ENCODE data around the gene NUDT22. TPM values are rescaled to one million over a fixed set of nuclear protein-coding genes. Genes with fewer than 3 reads are reported as not detected.

Gene NUDT22
- total RNA-seq, 2 donors from 2014 or later = 77.4 to 98.4 TPM

DNA sequence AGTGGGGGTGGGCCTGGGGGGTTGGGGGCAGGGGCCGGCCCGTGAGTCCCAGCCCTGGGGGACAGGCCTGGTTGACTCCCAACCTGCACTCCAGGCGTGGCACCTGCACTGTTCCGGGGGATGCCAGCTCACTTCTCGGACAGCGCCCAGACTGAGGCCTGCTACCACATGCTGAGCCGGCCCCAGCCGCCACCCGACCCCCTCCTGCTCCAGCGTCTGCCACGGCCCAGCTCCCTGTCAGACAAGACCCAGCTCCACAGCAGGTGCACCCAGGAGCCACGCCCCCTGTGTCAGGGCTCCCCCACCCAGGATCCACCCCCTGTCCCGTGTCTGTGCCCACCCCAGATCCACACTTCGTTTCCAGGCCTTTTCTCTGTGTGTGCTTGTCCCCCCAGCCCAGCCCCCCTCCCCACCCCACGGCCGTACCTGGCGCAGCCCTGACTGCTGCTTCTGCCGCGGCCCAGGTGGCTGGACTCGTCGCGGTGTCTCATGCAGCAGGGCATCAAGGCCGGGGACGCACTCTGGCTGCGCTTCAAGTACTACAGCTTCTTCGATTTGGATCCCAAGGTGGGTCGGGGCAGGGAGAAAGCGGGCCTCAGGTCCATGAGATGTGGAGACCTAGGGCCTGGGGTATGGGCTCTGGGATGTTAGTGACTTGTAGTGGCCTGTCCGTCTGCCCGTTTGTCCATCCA lies 14.7 kb upstream of the NUDT22 start:
- no peak overlapping the region for H3K4me3 Mint-ChIP-seq

DNA sequence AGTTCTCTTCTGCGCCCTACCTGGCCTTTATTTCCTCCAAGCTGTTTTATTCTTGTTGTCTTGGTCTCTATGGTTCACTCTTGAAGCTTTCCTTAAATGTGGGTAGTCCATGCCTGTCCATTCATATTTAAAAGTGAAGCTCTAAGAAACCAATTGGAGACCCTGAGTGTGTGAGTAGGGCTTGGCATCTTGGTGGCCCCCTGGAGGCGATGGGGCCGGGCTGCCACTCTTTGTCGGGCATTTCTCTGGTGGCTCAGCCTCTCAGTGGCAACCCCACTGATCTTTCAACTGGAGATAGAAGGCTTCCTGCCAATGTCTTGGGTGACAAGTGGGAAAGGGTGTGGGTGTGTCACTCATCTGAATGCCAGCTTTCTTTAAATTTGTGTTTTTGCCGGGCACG lies 9.2 kb upstream of the NUDT22 start:
- Mint-ChIP-seq H3K4me3 (no peak overlapping the region), H3K4me1 (peaks cover 20% of the 10 kb centered on the region), H3K9me3 (no peaks in the 10 kb centered on the region), H3K27me3 (no peaks in the 10 kb centered on the region), H3K36me3 (ENCODE audit: low read depth) (peaks cover 99% of the 10 kb centered on the region), H3K27ac (no peak overlapping the region)
- ATAC-seq (replicated peaks) = no peak

More for the DNA sequence above, 14.7 kb upstream of the NUDT22 start:
- Mint-ChIP-seq H3K36me3 (ENCODE audit: low read depth) (peaks cover 100% of the 10 kb centered on the region), H3K4me1 (peaks cover 24% of the 10 kb centered on the region), H3K9me3 (no peaks in the 10 kb centered on the region), H3K27ac (peak overlapping the region; percentile 59), H3K27me3 (no peaks in the 10 kb centered on the region)
- ATAC-seq (replicated peaks) = no peak

DNA sequence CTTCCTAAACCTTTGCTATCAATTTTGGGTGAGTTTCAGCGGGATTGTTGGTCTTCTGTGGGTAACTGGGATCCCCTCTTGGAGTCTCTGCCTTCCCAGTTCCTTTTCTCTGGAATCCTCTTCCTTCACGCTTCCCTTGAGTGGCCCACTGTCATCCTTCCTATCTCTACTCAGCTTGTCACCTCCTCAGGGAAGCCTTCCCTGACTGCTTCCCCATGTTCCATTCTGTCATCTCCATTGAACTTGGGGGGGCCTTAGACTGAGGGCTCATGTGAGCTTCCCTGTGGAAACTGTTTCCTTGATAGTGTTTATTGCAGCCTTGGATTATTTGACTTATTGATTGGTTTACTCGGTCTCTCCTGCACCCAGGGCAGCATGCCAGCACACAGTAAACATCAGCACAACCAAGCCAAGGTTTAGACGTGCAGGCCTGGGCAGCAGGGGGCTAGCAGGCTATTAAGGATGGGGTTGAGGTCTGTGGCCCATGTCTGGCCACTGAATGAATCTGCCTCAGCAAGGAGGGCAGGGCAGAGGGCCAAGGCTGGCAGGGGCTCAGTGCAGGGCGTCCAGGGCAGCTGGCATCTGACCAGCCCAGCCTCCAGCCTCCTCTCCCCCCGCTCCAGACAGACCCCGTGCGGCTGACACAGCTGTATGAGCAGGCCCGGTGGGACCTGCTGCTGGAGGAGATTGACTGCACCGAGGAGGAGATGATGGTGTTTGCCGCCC lies 7.3 kb upstream of the NUDT22 start:
- Mint-ChIP-seq H3K36me3 (ENCODE audit: low read depth) (peaks cover 98% of the 10 kb centered on the region), H3K27me3 (no peaks in the 10 kb centered on the region), H3K4me1 (peaks cover 9% of the 10 kb centered on the region), H3K9me3 (no peaks in the 10 kb centered on the region), H3K27ac (peak overlapping the region; percentile 63), H3K4me3 (no peak overlapping the region)
- no peak for ATAC-seq (replicated peaks)

GRCh38 chr11:64219354-64219684 lies 6.8 kb upstream of the NUDT22 start:
- no peak for ATAC-seq (replicated peaks)
- H3K27me3 Mint-ChIP-seq = no peaks in the 10 kb centered on the region
- H3K9me3 Mint-ChIP-seq = no peaks in the 10 kb centered on the region
- no peak overlapping the region for H3K27ac Mint-ChIP-seq
- peaks cover 92% of the 10 kb centered on the region for H3K36me3 Mint-ChIP-seq (ENCODE audit: low read depth)
- H3K4me1 Mint-ChIP-seq = peaks cover 6% of the 10 kb centered on the region
- H3K4me3 Mint-ChIP-seq = no peak overlapping the region

GRCh38 chr11:64219755-64220154 lies 6.3 kb upstream of the NUDT22 start:
- H3K4me1 Mint-ChIP-seq = peaks cover 6% of the 10 kb centered on the region

GRCh38 chr11:64220271-64220670 lies 5.8 kb upstream of the NUDT22 start:
- ATAC-seq (replicated peaks) = no peak
- Mint-ChIP-seq H3K27ac (no peak overlapping the region), H3K27me3 (no peaks in the 10 kb centered on the region), H3K36me3 (ENCODE audit: low read depth) (peaks cover 83% of the 10 kb centered on the region), H3K4me1 (peaks cover 1% of the 10 kb centered on the region), H3K9me3 (no peaks in the 10 kb centered on the region), H3K4me3 (no peak overlapping the region)

More at GRCh38 chr11:64219755-64220154, 6.3 kb upstream of the NUDT22 start:
- H3K4me3 Mint-ChIP-seq = no peak overlapping the region
- H3K36me3 Mint-ChIP-seq (ENCODE audit: low read depth) = peaks cover 88% of the 10 kb centered on the region
- H3K27me3 Mint-ChIP-seq = no peaks in the 10 kb centered on the region
- no peak for ATAC-seq (replicated peaks)
- H3K27ac Mint-ChIP-seq = no peak overlapping the region
- no peaks in the 10 kb centered on the region for H3K9me3 Mint-ChIP-seq

GRCh38 chr11:64220798-64221197 lies 5.3 kb upstream of the NUDT22 start:
- no peak for ATAC-seq (replicated peaks)
- Mint-ChIP-seq H3K4me1 (no peaks in the 10 kb centered on the region), H3K9me3 (no peaks in the 10 kb centered on the region), H3K27ac (no peak overlapping the region), H3K4me3 (no peak overlapping the region), H3K27me3 (no peaks in the 10 kb centered on the region), H3K36me3 (ENCODE audit: low read depth) (peaks cover 77% of the 10 kb centered on the region)

DNA sequence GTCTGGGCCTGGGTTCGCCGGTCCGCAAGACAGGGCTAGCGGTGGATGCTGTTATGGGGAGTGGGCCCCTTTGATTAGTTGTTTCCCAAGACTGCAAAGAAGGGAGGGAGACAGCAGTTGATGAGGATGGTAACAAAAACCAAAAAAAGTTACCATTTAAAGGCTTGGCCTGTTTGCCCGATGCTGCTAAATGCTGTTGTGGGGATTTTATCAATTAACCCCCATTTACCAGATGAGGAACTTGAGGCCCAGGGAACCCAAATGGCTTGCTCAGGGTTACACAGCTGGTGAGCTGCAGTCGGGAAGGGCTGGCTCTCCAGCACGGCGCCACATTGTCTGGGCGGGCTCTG lies 3.4 kb upstream of the NUDT22 start:
- Mint-ChIP-seq H3K9me3 (no peaks in the 10 kb centered on the region), H3K27ac (no peak overlapping the region), H3K4me3 (no peak overlapping the region), H3K4me1 (no peaks in the 10 kb centered on the region), H3K27me3 (no peaks in the 10 kb centered on the region), H3K36me3 (ENCODE audit: low read depth) (peaks cover 71% of the 10 kb centered on the region)
- no peak for ATAC-seq (replicated peaks)

DNA sequence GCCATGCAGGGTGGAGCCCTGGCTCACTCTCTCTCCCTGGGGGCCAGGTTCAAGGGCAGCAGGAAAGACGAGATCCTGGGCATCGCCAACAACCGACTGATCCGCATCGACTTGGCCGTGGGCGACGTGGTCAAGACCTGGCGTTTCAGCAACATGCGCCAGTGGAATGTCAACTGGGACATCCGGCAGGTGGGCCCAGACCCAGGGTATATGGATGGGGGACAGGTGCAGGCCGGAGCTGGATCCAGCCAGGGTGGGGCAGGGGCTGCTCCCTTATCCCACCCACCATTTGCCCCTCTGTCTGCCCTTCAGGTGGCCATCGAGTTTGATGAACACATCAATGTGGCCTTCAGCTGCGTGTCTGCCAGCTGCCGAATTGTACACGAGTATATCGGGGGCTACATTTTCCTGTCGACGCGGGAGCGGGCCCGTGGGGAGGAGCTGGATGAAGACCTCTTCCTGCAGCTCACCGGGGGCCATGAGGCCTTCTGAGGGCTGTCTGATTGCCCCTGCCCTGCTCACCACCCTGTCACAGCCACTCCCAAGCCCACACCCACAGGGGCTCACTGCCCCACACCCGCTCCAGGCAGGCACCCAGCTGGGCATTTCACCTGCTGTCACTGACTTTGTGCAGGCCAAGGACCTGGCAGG lies 2.9 kb upstream of the NUDT22 start:
- no peaks in the 10 kb centered on the region for H3K4me1 Mint-ChIP-seq
- H3K9me3 Mint-ChIP-seq = no peaks in the 10 kb centered on the region
- ATAC-seq (replicated peaks) = no peak
- no peaks in the 10 kb centered on the region for H3K27me3 Mint-ChIP-seq
- peaks cover 71% of the 10 kb centered on the region for H3K36me3 Mint-ChIP-seq (ENCODE audit: low read depth)
- H3K27ac Mint-ChIP-seq = no peak overlapping the region
- H3K4me3 Mint-ChIP-seq = no peak overlapping the region

DNA sequence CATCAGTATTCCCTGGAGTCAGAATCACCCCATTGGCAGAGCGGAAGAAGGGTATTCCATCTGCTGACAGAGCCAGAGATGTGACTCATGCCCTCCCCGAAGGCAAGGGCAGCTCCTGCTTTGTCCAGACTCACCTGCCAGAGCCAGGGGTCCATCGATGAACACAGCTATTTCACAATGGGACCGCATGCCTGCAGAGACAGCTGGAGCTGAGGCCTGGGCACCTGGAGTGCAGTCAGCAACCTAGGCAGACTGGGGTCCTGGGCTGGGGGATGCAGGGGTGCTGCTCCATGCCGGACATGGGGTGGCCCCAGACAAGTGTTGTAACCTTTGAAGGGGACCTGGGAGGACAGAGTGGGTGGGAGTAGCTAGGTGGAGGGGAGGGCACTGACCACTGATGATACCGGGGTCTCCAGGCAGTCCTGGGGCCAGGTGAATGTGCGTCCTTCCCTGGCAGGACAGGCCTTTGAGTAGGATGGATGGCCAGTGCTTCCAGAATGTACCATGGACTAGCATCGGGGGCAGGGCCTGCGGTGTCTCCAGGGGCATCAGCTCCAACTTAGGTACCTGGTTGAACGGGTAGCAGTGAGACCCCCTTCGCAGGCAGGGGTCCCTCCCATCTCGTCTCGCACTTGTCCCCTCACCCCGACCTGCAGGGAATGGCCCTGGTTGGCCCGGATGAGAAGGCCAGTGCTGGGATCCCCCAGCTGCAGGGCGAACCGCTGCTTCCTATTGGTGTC lies 1.8 kb upstream of the NUDT22 start:
- no peaks in the 10 kb centered on the region for H3K4me1 Mint-ChIP-seq
- H3K9me3 Mint-ChIP-seq = no peaks in the 10 kb centered on the region
- peak overlapping the region; percentile 91 for H3K4me3 Mint-ChIP-seq
- ATAC-seq (replicated peaks) = no peak
- peaks cover 71% of the 10 kb centered on the region for H3K36me3 Mint-ChIP-seq (ENCODE audit: low read depth)
- H3K27ac Mint-ChIP-seq = peak overlapping the region; percentile 67
- H3K27me3 Mint-ChIP-seq = no peaks in the 10 kb centered on the region

DNA sequence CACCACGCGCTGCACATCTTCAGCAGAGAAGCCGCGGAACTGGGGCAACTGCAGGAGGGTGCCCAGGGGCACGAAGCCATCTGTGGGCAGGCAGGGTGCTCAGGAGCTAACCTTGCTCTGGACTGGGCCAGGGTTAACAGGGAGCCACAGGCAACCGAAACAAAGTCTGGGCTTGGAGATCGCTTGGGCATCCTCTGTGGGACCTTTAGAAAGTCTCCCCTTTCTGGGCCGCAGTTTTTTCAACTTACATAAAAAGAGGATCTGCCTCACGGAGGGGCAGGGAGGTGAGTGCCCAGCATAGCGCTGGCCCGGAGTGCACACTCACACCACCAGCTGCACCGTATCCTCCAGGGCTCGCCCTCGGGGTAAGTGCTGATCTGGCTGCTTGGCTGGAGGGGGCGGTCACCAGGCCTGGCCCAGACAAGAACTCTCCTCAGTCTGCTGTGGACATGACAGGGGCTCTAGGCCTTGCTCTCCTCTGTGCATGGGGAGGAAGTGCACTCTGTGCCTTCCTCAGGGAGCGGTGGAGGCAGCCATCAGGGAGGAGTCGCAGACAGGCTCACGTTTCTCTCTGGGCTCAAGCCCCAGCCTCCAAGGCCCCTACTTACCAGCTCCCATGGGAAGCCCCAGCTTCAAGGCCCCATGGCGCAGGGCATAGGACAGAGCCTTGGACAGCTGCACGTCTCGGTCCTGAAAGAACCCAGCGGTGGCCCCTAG lies 1.0 kb upstream of the NUDT22 start:
- H3K4me3 Mint-ChIP-seq = peak overlapping the region; percentile 91
- ATAC-seq (replicated peaks) = no peak

GRCh38 chr11:64226507-64227051 lies 505 bp downstream of the NUDT22 start:
- H3K4me3 Mint-ChIP-seq = peak overlapping the region; percentile 91
- H3K4me1 Mint-ChIP-seq = no peaks in the 10 kb centered on the region
- peak; percentile 66 for ATAC-seq (replicated peaks)
- H3K36me3 Mint-ChIP-seq (ENCODE audit: low read depth) = peaks cover 58% of the 10 kb centered on the region
- H3K27me3 Mint-ChIP-seq = no peaks in the 10 kb centered on the region
- H3K27ac Mint-ChIP-seq = peak overlapping the region; percentile 85
- H3K9me3 Mint-ChIP-seq = no peaks in the 10 kb centered on the region

More for the DNA sequence above, 1.0 kb upstream of the NUDT22 start:
- Mint-ChIP-seq H3K4me1 (no peaks in the 10 kb centered on the region), H3K9me3 (no peaks in the 10 kb centered on the region), H3K27me3 (no peaks in the 10 kb centered on the region), H3K27ac (peak overlapping the region; percentile 67), H3K36me3 (ENCODE audit: low read depth) (peaks cover 71% of the 10 kb centered on the region)

- no peaks in the 10 kb centered on the region for H3K27me3 Mint-ChIP-seq
- ATAC-seq (replicated peaks) = no peak
- peaks cover 49% of the 10 kb centered on the region for H3K36me3 Mint-ChIP-seq (ENCODE audit: low read depth)
- H3K4me1 Mint-ChIP-seq = peaks cover 5% of the 10 kb centered on the region
- H3K4me3 Mint-ChIP-seq = peak overlapping the region; percentile 91
- peak overlapping the region; percentile 85 for H3K27ac Mint-ChIP-seq
- no peaks in the 10 kb centered on the region for H3K9me3 Mint-ChIP-seq
Observed at GRCh38 chr11:64227405-64227956, 1.4 kb downstream of the NUDT22 start.

All from activated T-helper 17 cell treated with anti-CD3 and anti-CD28 coated beads, Interleukin-2, amount 50 U/mL, for 72 hours (primary cell).